GM12878 (cell line): Measurements from ENCODE around the gene TGFB2.

Source experiments
- CHD2 ChIP-seq: IDR thresholded peaks from 2 replicates; pipeline ENCODE4 v1.6.1; 2011; ENCODE audit warnings: low read depth, low read length, improper control_type of control experiment, borderline replicate concordance
- YBX1 ChIP-seq: fragments of 450-650 bp; IDR thresholded peaks from 2 replicates; pipeline ENCODE4 v1.6.1; 2016; ENCODE audit warnings: antibody characterized with exemption

DNA sequence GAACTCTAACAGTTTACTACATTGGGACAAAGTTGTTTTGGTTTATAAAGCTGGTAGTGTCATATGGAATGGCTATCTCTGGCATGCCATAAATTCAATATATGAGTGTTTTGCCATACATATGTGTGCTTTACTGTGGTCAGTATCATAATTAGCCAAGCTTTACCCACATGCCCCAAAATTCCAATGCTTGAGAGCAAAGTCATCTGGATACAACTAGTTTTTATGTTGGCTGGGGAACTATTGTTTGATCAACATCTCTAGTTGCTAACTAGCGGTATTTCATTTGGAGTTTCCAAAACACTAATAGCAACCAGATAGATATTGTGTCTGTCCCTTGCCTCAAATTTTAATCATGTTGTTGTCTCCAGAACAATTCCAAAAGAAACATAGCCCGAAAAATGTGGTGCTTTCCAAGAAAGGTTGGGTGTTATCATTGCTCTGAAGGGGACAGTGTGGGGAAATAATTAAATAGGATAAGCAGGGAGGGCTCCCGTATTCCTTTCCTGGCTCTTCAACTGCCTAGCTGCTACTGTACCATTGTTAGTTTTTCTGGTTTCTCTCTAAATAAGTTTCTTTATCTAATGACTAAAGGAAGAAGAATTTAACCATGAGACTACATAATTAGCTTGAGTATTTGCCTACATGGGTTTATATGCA lies 136.1 kb downstream of the TGFB2 start:
- no peak for TF ChIP-seq CHD2
- no peak for TF ChIP-seq YBX1
